Measurements from ENCODE around the gene DOK6.

DNA sequence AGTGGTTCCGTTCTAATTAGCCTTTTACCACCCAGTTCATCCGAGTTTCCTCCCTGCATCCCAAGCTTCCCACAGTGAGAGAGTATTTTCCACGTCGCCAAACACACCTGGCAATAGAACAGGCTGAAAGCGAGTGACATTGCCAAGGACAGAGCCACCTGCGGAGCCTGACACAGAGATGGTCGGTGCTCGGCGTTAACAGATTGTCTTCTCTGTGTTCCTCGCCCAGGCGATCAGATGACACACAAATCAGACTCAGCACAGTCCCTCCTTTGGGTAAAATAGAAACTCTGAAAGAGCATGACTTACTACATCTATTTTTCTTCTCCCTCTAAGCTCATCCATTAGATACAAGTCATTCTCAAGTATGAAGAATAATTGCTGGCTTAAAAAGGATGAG lies 439.3 kb downstream of the DOK6 start:
- TF ChIP-seq BHLHE40 (IDR thresholded peaks at IDR 0.05; ENCODE audit: low read length) (no peak), USF2 (CRISPR knock-in tag; IDR thresholded peaks at IDR 0.05) (no peak), TEAD4 (IDR thresholded peaks at IDR 0.05; ENCODE audit: low read length) (no peak), TEAD4 (CRISPR knock-in tag; IDR thresholded peaks at IDR 0.05; ENCODE audit: borderline replicate concordance) (no peak), POLR2A (conservative IDR thresholded peaks at IDR 0.05) (no peak), POLR2AphosphoS5 (IDR thresholded peaks at IDR 0.05; ENCODE audit: control insufficient read depth, insufficient read depth, low read depth, low read length) (no peak), NUFIP1 (IDR thresholded peaks at IDR 0.05; ENCODE audit: partially characterized antibody) (no peak)
- TF ChIP-seq, protein P1, sequence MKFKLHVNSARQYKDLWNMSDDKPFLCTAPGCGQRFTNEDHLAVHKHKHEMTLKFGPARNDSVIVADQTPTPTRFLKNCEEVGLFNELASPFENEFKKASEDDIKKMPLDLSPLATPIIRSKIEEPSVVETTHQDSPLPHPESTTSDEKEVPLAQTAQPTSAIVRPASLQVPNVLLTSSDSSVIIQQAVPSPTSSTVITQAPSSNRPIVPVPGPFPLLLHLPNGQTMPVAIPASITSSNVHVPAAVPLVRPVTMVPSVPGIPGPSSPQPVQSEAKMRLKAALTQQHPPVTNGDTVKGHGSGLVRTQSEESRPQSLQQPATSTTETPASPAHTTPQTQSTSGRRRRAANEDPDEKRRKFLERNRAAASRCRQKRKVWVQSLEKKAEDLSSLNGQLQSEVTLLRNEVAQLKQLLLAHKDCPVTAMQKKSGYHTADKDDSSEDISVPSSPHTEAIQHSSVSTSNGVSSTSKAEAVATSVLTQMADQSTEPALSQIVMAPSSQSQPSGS (CRISPR knock-in tag; IDR thresholded peaks at IDR 0.05): no peak
